GM19025 (cell line): ENCODE results near the gene PNN.
"Not testable (repeated sequence)": the region's sequence is repeated elsewhere in the genome, so short reads cannot be mapped to it uniquely, and the experiment has no call there.

Experiments used
- ATAC-seq: cut with Tn5 transposase; IDR thresholded peaks from one replicate; pipeline ENCODE4 v1.9.1; 2021; ENCODE audit warnings: mild to moderate bottlenecking, low read depth, moderate library complexity; ENCODE audit not compliant: unreplicated experiment

Gene PNN

DNA sequence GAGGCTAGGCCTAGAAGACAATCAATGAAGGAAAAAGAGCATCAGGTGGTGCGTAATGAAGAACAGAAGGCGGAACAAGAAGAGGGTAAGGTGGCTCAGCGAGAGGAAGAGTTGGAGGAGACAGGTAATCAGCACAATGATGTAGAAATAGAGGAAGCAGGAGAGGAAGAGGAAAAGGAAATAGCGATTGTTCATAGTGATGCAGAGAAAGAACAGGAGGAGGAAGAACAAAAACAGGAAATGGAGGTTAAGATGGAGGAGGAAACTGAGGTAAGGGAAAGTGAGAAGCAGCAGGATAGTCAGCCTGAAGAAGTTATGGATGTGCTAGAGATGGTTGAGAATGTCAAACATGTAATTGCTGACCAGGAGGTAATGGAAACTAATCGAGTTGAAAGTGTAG is 5.5 kb downstream of the PNN start:
- no peak for ATAC-seq

DNA sequence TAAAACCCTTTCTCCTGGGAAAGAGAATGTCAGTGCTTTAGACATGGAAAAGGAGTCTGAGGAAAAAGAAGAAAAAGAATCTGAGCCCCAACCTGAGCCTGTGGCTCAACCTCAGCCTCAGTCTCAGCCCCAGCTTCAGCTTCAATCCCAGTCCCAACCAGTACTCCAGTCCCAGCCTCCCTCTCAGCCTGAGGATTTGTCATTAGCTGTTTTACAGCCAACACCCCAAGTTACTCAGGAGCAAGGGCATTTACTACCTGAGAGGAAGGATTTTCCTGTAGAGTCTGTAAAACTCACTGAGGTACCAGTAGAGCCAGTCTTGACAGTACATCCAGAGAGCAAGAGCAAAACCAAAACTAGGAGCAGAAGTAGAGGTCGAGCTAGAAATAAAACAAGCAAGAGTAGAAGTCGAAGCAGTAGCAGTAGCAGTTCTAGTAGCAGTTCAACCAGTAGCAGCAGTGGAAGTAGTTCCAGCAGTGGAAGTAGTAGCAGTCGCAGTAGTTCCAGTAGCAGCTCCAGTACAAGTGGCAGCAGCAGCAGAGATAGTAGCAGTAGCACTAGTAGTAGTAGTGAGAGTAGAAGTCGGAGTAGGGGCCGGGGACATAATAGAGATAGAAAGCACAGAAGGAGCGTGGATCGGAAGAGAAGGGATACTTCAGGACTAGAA is 6.1 kb downstream of the PNN start:
- no peak for ATAC-seq

GRCh38 chr14:39181693-39182047 is 6.6 kb downstream of the PNN start:
- no peak for ATAC-seq

DNA sequence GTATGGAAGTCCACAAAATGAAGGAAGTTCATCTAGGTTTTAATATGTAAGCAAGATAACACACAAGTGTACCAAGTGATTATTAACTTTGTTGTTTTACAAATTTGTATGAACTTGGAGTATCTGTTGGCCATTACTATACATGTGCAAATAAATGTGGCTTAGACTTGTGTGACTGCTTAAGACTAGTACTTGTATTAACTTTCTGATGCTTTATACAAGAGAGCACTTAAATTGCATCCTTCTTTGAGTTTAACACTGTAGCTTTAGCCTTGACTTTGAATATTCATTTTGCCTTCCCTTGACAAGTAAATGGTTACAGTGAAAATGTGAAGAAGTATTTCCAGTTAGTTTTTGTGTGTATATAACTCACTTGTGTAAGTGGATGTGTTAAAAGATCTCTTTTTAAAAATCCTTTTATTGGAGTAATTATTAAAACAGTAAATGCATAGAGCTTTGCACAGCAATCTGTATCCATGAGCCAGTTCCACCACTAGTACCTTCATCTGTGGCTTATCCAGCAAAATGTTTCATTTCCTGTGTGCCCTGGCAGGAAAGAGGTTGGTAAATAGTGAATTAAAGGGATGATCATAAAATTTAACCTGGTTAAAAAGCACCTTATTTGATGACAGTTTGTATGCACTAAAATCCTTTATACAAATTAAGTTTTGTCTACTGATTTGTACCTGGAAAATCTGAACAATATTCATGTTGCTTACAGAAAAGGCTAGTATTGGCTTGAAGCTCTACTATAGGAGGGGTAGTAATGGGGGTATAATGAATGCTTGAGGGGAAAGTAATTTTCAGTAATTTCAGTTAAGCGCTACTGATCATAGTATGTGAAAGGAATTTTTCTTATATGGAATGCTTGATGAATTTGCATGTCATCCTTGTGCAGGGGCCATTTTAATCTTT is 8.0 kb downstream of the PNN start:
- ATAC-seq, result no peak

DNA sequence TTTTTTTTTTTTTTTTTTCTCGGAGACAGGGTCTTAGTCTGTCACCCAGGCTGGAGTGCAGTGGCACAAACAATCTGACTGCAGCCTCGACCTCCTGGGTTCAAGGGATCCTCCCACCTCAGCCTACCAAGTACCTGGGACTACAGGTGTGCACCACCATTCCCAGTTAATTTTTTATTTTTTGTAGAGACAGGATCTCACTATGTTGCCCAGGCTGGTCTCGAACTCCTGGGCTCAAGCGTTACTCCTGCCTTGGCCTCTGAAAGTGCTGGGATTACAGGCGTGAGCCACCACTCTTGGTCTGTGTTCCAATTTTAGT is 8.6 kb downstream of the PNN start:
- not testable (repeated sequence) for ATAC-seq

DNA sequence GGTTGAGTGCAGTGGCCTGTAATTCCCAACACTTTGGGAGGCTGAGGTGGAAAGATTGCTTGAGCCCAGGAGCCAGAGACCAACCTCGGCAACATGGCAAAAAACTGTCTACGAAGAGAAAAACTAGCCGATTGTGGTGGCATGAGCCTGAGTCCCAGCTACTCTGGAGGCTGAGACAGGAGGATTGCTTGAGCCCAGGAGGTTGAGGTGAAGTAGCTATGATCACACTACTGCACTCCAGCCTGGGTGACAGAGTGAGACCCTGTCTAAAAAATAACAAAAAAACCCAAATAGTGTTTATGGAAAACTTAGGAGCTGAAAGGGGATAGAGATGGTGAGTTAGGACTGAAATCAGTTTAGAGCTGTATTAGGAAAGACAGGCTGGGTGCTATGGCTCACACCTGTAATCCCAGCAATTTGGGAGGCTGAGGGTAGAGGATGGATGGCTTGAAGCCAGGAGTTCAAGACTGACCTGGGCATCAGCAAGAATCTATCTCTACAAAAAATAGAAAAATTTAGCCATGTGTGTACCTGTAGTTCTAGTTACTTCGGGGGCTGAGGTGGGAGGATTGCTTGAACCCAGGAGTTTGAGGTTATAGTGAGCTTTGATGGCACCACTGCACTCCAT is 9.7 kb downstream of the PNN start:
- no peak for ATAC-seq

DNA sequence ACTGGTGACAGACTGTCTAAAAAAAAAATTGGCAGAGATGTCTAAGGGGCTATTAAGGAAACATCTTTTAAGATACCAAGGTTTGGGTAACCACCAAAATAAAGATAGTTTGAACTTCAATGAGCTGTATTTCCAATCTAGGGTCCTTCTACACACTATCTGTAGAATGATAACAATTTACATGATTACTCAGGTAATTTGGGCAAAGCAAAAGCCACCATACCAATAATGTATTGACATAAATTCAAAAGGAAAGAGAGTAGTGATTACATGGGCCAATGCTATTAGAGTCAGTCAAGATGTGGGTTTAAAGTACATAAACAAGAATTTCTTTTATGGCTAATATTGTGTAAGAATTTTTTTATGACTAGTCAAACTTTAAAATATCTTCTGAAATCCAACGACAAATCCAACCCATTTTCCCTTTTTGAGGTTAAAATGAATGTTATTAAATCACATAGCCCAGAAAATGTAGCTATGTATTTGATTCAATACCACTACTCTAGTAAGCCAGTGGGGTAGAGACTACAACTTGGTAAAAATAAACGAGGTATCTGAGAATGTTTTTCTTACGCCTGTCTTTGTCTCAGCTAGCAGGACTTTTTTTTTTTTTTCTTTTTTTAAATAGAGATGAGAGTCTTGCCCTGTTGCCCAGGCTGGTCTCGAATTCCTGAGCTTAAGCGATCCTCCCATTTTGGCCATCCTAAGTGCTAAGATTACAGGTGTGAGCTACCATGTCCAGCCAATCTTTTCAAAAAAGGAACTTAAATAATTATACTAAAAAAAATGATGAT is 10.4 kb downstream of the PNN start:
- no peak for ATAC-seq

DNA sequence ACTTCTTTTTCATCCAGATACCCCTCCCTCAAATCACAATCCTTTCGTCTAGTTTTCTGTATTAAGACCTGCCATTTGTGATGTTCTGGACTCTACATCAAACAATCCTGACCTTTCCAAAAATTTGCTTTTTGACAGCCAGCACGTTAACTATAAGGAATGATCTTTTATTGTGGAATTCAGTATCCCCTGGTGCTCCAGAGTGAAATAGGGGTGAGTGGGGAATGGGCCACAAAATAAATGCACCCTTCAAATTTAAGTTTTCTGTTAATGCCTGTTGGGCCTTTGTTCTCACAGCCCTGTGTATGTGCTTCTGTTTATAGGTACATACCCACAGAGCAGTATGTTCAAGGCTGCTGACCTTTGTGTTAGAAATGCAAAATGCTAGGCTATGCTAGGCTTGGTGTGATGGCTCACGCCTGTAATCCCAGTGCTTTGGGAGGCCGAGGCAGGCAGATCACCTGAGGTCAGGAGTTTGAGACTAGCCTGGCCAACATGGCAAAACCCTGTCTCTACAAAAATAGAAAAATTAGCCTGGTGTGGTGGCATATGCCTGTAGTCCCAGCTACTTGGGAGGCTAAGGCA is 12.0 kb downstream of the PNN start:
- no peak for ATAC-seq

DNA sequence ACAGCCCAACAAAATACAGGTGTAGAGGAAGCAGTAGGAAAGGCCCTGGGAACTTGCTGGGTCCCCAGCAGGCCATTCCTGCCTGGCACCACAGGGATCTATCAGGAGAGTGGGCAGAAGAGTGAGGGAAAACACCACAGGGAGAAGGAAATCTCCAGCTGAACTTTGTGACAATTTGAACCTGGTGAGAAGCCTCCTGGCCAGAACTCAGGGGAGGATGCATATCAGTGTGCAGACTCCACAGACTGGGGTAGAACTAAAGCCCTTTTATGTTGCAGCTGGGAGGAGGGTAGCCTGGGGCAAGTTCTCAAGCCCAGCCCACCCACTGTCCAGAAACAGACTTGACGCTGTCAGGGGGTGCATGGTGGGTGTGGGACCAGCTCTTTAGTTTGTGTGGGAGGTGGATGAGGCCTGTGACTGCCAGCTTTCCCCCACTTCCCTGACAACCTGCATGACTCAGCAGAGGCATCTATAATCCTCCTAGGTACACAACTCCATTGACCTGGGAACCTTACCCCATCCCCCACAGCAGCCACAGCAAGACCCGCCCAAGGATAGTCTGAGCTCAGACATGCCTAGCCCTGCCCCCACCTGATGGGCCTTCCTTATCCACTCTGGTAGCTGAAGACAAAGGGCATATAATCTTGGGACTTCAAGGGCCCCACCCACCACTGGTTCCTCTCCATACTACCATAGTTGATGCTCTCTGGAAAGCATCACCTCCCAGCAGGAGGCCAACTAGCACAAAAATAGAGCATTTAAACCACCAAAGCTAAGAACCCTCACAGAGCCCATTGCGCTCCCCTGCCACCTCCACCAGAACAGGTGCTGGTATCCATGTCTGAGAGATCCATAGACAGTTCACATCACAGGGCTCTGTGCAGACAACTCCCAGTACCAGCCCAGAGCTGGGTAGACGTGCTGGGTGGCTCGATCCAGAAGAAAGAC is 28.9 kb downstream of the PNN start:
- no peak for ATAC-seq

- not testable (repeated sequence) for ATAC-seq
Observed at GRCh38 chr14:39207430-39207829, 32.4 kb downstream of the PNN start.

GRCh38 chr14:39211109-39211741 is 36.2 kb downstream of the PNN start:
- no peak for ATAC-seq

GRCh38 chr14:39212034-39212433 is 37.0 kb downstream of the PNN start:
- no peak for ATAC-seq

DNA sequence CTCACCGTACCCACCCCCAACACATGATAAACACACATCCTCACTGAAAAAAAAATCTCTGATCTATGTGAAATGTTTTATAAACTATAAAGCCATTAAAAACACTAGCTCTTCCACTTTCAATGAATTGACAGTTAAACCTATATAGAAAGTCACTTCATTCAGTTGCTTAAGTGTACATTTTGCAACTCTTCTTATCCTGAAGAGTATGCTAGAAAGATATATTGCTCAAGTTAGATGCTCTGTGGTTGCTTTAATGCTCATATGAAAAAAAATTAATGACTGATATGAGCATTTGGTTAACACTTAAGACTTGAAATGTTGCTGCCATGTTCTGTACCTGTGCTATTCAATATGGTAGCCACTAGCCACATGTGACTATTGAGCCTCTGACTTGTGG is 37.6 kb downstream of the PNN start:
- no peak for ATAC-seq

- no peak for ATAC-seq
Observed at GRCh38 chr14:39217214-39217879, 42.3 kb downstream of the PNN start.

GRCh38 chr14:39218171-39218769 is 43.2 kb downstream of the PNN start:
- no peak for ATAC-seq

DNA sequence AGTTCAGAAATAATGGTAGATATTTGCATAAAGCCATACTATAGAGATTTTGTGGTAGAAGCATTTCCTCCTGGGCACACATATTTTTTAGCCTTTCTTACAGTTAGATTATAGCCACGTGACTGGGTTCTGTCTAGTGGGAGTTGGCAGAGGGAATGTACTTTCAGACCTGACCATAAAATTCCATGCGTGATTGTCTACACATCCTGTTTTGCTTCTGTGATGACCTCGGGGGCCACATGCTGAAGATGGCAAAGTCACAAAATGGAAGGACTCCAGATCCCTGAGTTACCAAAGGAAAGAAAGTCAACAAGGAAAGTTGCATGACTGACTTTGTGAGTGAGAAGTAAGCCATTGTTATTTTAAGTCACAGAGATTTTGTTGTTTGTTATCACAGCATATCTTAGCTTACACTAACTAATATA is 44.0 kb downstream of the PNN start:
- no peak for ATAC-seq

DNA sequence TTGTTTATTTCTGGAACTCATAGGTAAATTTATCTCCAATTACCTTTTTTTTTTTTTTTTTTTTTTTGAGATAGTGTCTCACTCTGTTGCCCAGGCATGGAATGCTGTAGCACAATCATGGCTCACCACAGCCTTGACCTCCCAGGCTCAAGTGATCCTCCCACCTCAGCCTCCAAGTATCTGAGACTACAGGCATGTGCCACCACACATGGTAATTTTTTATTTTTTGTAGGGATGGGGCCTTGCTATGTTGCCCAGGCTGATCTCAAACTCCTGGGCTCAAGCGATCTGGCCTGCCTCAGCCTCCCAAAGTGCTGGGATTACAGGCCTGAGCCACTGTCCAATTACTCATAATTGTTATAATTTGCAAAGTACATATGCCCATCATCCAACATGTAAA is 45.4 kb downstream of the PNN start:
- not testable (repeated sequence) for ATAC-seq

DNA sequence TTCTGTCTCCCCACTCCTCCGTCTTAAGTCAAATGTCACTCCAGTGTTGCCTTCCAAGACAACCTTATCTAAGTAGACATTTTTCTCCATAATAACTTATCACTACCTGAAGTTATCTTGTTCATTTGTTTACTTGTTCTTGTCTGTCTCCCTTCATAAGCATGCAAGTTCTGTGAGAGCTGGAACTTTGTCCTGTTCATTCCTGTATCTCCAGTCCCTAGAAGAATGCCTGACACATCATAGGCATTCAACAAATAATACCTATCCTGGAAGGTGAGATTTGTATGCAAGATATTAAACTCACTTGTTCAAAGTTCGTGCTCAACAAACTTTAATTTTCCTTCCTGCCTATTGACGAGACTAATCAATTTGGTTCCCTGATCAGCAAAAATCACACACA is 53.0 kb downstream of the PNN start:
- ATAC-seq, result no peak
